ENCODE data around the gene KLHDC4. TPM values are rescaled to one million over a fixed set of nuclear protein-coding genes. Genes with fewer than 3 reads are reported as not detected.

The KLHDC4 gene
- total and polyA plus RNA-seq, 2 experiments from 2014 or later = 23.0 to 41.1 TPM

DNA sequence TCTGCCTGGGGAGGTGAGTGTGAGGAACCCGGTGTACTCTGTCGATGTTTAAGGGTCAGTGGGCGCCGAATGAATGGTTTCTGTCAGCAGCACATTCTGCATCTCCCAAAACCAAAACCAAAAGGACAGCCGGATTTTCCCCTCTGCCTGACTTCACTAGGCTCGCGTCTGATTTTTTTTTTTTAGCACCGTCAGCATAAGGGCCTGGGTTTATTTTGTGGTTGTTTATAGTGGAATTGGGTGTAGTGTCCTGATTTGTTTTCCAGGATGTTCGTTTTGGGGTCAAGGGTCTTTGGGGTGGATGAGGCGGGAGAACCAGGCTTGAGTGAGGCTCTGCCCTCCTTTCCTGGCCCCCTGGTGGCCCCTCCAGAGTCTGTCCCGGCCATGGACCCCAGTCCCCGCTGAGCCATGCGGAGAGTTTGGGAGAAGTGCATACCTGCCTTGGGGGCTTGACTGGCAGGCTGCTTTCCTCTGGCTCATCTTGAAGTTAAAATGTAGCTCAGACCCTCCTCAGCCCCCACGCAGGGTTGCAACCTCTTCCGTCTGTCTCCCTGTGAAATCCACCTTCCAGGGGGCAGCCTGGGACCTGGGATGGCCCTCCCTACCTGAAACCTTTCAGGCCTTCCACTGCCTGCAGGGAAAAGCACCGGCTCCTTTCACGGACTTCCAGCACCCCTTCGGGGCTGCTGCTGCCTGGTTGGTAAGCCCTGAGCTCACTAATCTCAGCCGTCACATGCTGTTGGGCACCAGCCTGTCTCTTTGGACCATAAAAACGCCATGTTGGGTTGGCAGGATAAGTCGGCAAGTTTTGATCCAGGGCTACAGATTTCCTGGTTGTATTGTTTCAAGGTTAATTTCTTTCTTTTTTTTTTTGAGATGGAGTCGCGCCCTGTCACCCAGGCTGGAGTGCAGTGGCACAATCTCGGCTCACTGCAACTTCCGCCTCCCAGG, 103.3 kb downstream of the KLHDC4 start:
- H3K9me2 ChIP-seq (ENCODE audit: insufficient read depth) = no peaks in the 10 kb centered on the region

DNA sequence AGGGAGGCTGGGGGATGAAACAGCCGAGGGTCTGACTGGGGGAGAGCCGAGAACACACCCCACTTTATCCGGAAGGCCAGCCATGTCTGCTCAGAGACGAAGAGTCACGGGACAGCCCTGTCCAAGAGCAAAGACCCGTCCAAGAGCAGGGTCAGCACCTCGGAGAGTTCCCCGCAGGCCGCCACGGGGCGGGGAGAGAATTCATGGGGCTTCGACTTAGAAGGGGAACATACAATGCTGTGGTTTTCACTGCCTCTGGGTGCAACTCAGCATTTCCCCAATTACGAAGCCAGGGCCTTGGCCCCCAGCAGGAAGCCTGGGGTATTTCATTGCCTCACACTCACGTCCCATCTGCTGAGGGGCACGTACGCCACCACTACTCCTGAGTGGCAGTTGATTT, 104.2 kb downstream of the KLHDC4 start:
- ATAC-seq = peak; percentile 71
- peaks cover 8% of the 10 kb centered on the region for H3K4me1 ChIP-seq (ENCODE audit: insufficient read depth)
- H3K36me3 ChIP-seq (ENCODE audit: insufficient read depth) = no peaks in the 10 kb centered on the region
- Mint-ChIP-seq H3K27ac (no peak overlapping the region), H3K4me3 (no peak overlapping the region; the same call in 2 of the 3 replicates), H3K27me3 (ENCODE audit: insufficient read depth, low read depth, poor library complexity) (peaks cover 10% of the 10 kb centered on the region), H3K9me3 (no peaks in the 10 kb centered on the region), H3K36me3 (ENCODE audit: low read depth) (no peaks in the 10 kb centered on the region; the same call in 1 of the 3 replicates), H3K4me1 (peaks cover 29% of the 10 kb centered on the region)
- H3K79me2 ChIP-seq (replicated peaks; ENCODE audit: insufficient read depth) = no peaks in the 10 kb centered on the region
- H3K4me2 ChIP-seq = no peak overlapping the region
- H3K9me2 ChIP-seq (ENCODE audit: insufficient read depth) = no peaks in the 10 kb centered on the region
- H4K20me1 ChIP-seq (replicated peaks; ENCODE audit: insufficient read depth) = peaks cover 20% of the 10 kb centered on the region; the same call in 1 of the 2 replicates
- DNase-seq (ENCODE audit: low spot score) = peak; percentile 85
- H3F3A ChIP-seq (replicated peaks; ENCODE audit: low read depth) = peaks cover 7% of the 10 kb centered on the region; the same call in 1 of the 2 replicates
- TF ChIP-seq, protein P1, sequence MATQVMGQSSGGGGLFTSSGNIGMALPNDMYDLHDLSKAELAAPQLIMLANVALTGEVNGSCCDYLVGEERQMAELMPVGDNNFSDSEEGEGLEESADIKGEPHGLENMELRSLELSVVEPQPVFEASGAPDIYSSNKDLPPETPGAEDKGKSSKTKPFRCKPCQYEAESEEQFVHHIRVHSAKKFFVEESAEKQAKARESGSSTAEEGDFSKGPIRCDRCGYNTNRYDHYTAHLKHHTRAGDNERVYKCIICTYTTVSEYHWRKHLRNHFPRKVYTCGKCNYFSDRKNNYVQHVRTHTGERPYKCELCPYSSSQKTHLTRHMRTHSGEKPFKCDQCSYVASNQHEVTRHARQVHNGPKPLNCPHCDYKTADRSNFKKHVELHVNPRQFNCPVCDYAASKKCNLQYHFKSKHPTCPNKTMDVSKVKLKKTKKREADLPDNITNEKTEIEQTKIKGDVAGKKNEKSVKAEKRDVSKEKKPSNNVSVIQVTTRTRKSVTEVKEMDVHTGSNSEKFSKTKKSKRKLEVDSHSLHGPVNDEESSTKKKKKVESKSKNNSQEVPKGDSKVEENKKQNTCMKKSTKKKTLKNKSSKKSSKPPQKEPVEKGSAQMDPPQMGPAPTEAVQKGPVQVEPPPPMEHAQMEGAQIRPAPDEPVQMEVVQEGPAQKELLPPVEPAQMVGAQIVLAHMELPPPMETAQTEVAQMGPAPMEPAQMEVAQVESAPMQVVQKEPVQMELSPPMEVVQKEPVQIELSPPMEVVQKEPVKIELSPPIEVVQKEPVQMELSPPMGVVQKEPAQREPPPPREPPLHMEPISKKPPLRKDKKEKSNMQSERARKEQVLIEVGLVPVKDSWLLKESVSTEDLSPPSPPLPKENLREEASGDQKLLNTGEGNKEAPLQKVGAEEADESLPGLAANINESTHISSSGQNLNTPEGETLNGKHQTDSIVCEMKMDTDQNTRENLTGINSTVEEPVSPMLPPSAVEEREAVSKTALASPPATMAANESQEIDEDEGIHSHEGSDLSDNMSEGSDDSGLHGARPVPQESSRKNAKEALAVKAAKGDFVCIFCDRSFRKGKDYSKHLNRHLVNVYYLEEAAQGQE (IDR thresholded peaks at IDR 0.05; ENCODE audit: unreplicated experiment) = peak; percentile 90
- TF ChIP-seq, protein P2, sequence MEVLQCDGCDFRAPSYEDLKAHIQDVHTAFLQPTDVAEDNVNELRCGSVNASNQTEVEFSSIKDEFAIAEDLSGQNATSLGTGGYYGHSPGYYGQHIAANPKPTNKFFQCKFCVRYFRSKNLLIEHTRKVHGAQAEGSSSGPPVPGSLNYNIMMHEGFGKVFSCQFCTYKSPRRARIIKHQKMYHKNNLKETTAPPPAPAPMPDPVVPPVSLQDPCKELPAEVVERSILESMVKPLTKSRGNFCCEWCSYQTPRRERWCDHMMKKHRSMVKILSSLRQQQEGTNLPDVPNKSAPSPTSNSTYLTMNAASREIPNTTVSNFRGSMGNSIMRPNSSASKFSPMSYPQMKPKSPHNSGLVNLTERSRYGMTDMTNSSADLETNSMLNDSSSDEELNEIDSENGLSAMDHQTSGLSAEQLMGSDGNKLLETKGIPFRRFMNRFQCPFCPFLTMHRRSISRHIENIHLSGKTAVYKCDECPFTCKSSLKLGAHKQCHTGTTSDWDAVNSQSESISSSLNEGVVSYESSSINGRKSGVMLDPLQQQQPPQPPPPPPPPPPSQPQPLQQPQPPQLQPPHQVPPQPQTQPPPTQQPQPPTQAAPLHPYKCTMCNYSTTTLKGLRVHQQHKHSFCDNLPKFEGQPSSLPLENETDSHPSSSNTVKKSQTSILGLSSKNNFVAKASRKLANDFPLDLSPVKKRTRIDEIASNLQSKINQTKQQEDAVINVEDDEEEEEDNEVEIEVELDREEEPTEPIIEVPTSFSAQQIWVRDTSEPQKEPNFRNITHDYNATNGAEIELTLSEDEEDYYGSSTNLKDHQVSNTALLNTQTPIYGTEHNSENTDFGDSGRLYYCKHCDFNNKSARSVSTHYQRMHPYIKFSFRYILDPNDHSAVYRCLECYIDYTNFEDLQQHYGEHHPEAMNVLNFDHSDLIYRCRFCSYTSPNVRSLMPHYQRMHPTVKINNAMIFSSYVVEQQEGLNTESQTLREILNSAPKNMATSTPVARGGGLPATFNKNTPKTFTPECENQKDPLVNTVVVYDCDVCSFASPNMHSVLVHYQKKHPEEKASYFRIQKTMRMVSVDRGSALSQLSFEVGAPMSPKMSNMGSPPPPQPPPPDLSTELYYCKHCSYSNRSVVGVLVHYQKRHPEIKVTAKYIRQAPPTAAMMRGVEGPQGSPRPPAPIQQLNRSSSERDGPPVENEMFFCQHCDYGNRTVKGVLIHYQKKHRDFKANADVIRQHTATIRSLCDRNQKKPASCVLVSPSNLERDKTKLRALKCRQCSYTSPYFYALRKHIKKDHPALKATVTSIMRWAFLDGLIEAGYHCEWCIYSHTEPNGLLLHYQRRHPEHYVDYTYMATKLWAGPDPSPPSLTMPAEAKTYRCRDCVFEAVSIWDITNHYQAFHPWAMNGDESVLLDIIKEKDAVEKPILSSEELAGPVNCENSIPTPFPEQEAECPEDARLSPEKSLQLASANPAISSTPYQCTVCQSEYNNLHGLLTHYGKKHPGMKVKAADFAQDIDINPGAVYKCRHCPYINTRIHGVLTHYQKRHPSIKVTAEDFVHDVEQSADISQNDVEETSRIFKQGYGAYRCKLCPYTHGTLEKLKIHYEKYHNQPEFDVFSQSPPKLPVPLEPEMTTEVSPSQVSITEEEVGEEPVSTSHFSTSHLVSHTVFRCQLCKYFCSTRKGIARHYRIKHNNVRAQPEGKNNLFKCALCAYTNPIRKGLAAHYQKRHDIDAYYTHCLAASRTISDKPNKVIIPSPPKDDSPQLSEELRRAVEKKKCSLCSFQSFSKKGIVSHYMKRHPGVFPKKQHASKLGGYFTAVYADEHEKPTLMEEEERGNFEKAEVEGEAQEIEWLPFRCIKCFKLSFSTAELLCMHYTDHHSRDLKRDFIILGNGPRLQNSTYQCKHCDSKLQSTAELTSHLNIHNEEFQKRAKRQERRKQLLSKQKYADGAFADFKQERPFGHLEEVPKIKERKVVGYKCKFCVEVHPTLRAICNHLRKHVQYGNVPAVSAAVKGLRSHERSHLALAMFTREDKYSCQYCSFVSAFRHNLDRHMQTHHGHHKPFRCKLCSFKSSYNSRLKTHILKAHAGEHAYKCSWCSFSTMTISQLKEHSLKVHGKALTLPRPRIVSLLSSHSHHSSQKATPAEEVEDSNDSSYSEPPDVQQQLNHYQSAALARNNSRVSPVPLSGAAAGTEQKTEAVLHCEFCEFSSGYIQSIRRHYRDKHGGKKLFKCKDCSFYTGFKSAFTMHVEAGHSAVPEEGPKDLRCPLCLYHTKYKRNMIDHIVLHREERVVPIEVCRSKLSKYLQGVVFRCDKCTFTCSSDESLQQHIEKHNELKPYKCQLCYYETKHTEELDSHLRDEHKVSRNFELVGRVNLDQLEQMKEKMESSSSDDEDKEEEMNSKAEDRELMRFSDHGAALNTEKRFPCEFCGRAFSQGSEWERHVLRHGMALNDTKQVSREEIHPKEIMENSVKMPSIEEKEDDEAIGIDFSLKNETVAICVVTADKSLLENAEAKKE (CRISPR knock-in tag; IDR thresholded peaks at IDR 0.05) = no peak
- no peak overlapping the region for H2AFZ ChIP-seq
- H3K27ac ChIP-seq (ENCODE audit: low read depth) = no peak overlapping the region
- H3K4me3 ChIP-seq = no peak overlapping the region
- H3K27me3 ChIP-seq (ENCODE audit: insufficient read depth) = no peaks in the 10 kb centered on the region

More for the DNA sequence above, 103.3 kb downstream of the KLHDC4 start:
- peak; percentile 42 for ATAC-seq
- no peak overlapping the region for H3K4me2 ChIP-seq
- H3K36me3 ChIP-seq (ENCODE audit: insufficient read depth) = no peaks in the 10 kb centered on the region
- TF ChIP-seq, protein P3, sequence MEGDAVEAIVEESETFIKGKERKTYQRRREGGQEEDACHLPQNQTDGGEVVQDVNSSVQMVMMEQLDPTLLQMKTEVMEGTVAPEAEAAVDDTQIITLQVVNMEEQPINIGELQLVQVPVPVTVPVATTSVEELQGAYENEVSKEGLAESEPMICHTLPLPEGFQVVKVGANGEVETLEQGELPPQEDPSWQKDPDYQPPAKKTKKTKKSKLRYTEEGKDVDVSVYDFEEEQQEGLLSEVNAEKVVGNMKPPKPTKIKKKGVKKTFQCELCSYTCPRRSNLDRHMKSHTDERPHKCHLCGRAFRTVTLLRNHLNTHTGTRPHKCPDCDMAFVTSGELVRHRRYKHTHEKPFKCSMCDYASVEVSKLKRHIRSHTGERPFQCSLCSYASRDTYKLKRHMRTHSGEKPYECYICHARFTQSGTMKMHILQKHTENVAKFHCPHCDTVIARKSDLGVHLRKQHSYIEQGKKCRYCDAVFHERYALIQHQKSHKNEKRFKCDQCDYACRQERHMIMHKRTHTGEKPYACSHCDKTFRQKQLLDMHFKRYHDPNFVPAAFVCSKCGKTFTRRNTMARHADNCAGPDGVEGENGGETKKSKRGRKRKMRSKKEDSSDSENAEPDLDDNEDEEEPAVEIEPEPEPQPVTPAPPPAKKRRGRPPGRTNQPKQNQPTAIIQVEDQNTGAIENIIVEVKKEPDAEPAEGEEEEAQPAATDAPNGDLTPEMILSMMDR (conservative IDR thresholded peaks at IDR 0.05; ENCODE audit: low read depth in 2 of 2) = peak; percentile 28 to 31; a peak in 1 of 4 replicates
- TF ChIP-seq JUNB (IDR thresholded peaks at IDR 0.05; ENCODE audit: unreplicated experiment) = no peak
- Mint-ChIP-seq H3K4me3 (no peak overlapping the region), H3K27ac (no peak overlapping the region), H3K36me3 (ENCODE audit: low read depth) (no peaks in the 10 kb centered on the region; the same call in 2 of the 3 replicates), H3K27me3 (ENCODE audit: insufficient read depth, low read depth, poor library complexity) (peaks cover 9% of the 10 kb centered on the region), H3K4me1 (peaks cover 25% of the 10 kb centered on the region), H3K9me3 (no peaks in the 10 kb centered on the region)
- DNase-seq (ENCODE audit: low spot score) = peak; percentile 55
- no peak overlapping the region for H3K4me3 ChIP-seq
- H3K27me3 ChIP-seq (ENCODE audit: insufficient read depth) = no peaks in the 10 kb centered on the region
- no peak overlapping the region for H2AFZ ChIP-seq
- H4K20me1 ChIP-seq (replicated peaks; ENCODE audit: insufficient read depth) = peaks cover 20% of the 10 kb centered on the region; the same call in 1 of the 2 replicates
- peaks cover 7% of the 10 kb centered on the region; the same call in 1 of the 2 replicates for H3F3A ChIP-seq (replicated peaks; ENCODE audit: low read depth)
- peaks cover 8% of the 10 kb centered on the region for H3K4me1 ChIP-seq (ENCODE audit: insufficient read depth)
- 0 out of 2 replicates have a peak overlapping the region, but pooled peaks have one; percentile 24 for H3K27ac ChIP-seq (ENCODE audit: low read depth)
- no peaks in the 10 kb centered on the region for H3K79me2 ChIP-seq (replicated peaks; ENCODE audit: insufficient read depth)

Data from GM23338 (cell line).